MCF 10A (cell line): ENCODE data around the gene PNN. TPM values are rescaled to one million over a fixed set of nuclear protein-coding genes. Genes with fewer than 3 reads are reported as not detected.

ENCODE experiments used
- total RNA-seq: library from RNA; stranded (reverse); gene quantifications from 2 replicates; pipeline ENCODE4 v1.2.3, GENCODE V29; 2022

Gene PNN
- total RNA-seq, 1 experiment from 2014 or later = 96.7 TPM

Other genes with a start within 250 kb of the PNN start
- gene SEC23A, start 72.0 kb upstream of the PNN start, total RNA-seq = 79.3 and 82.4 TPM in 2 replicates
- 21.2 and 23.4 TPM in 2 replicates for gene GEMIN2, start 60.9 kb upstream of the PNN start, total RNA-seq
- gene TRAPPC6B, start 4.9 kb upstream of the PNN start, total RNA-seq = 35.2 and 38.2 TPM in 2 replicates
- gene MIA2, start 58.7 kb downstream of the PNN start, total RNA-seq = 63.2 and 72.9 TPM in 2 replicates